HG02678 (cell line): ENCODE measurements around the gene PTER.
A peak's percentile ranks its signal among the peaks of the same experiment; 100 is the strongest.

Source experiments
- ATAC-seq: cut with Tn5 transposase; IDR thresholded peaks from one replicate; pipeline ENCODE4 v1.9.1; 2021; ENCODE audit warnings: mild to moderate bottlenecking, moderate library complexity; ENCODE audit not compliant: unreplicated experiment

Gene PTER

DNA sequence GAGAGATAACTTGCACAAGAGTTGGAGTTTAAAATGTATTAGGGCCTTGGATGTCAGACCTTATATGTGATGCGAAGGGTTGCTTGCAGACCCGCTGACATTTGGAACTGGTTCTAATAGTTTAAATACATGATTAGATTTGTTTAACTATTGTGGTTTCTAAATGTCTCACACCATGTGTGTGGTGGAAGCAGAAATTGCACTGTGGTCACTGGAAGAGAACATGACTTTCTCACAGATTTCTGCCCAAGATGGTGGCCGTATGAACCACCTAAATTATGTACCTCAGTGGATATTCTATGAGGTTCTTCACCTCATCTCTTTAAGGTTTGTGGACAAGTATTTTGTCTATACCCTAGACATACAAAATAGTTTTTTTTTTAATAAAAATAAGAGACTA, 93.0 kb downstream of the PTER start:
- no peak for ATAC-seq

DNA sequence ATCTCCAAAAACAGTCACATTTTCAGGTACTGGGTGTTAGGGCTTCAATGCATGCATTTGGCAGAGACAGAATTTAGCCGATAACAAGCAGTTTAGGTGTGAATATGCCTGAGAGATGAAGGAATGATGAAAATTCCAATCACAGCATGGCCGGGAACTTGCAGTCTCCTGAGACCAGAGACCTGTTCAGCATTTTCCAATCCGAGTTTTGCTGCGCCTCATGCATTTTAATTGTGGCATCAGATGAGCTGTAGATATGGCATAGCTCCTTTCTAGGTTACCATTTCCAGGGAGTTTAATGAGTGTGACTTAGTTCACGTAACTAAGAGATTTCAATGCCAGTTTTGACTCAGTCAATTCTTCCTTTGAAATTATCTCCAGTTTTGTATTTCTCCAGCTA, 99.3 kb downstream of the PTER start:
- ATAC-seq = no peak

DNA sequence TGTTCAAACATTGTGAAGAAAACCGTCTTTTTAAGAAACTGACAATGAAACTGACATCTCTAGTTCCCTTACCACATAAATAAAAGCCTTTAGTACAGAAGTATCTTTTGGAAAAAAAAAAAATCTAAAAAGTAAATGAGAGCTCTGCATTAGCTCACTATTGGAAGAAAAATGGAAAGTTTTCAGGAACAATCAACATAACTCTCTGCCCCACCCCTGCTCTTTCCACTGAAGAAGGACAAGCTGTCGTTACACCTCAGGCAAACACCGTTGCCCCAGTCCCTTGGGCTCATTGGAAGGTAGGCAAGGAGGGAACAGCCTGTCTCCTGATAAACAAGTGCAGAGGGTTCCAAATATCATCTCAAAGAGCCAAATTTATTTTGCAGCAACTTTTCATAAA, 107.3 kb downstream of the PTER start:
- ATAC-seq = no peak

DNA sequence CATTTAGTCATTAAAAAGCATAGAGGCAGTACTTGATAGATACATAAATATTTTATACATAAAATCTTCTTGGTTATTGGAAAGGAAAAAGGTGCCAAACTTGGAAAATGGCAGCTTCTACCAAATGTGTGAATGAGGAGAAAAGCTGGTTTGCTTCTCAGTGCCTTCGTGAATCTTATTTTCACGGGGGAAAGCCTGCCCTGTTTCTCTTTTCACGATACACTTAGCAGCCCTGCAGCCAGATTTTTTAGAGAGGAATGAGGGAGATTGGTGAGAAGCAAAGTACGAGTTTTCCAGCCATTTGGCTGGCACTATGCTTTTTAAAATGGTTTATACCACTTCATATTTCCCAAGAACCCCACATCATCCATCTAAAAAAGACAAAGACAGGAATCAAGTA, 107.8 kb downstream of the PTER start:
- ATAC-seq = no peak

- peak; percentile 62 for ATAC-seq
Observed at GRCh38 chr10:16545116-16545736, 108.4 kb downstream of the PTER start.

- ATAC-seq = no peak
Observed at GRCh38 chr10:16547973-16548372, 111.2 kb downstream of the PTER start.

DNA sequence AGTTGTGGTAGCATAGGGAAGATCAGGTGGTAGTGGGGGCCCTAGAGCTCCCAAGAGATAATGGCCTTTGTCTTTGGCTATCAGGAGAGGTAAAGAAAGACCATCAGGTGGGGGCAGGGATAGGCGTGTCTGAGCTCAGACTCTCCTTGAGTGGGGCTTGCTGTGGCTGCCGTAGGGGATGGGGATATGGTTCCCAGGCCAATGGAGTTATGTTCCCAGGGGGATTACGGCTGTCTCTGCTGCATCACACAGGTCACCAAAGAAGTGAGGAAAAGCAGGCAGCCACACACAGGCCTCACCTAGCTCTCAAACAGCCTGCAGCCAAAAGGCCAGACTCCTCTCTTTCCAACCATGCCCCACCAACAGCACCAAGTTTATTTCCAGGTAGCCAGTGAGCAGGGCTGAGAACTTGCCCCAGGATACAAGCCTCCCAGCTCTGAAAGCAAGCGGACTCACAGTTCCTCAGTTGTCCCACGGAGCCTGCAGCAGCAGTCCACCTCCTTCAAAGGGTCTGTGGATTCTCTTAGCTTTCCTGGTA, 122.5 kb downstream of the PTER start:
- ATAC-seq = no peak

- no peak for ATAC-seq
Observed at GRCh38 chr10:16562891-16563290, 126.1 kb downstream of the PTER start.
